Upper lobe of left lung (tissue), 4 donors: ENCODE results near the gene DNTTIP2.

ENCODE experiments used
- CTCF ChIP-seq, 6 experiments: fragments of 450-650 bp in 4 of 6; fragments of 200-600 bp in 2 of 6; sonication (generic) in 2 of 6; IDR thresholded peaks; one replicate each; pipeline ENCODE4 v1.5.1; 2016 to 2019; ENCODE audit warnings: antibody characterized with exemption in 6 of 6
- EP300 ChIP-seq, 4 donors: sonication (generic); formaldehyde crosslinking; IDR thresholded peaks; one replicate each; pipeline ENCODE4 v1.5.1; 2017; ENCODE audit warnings: antibody characterized with exemption in 4 of 4, control low read depth in 2 of 4
- POLR2A ChIP-seq, 4 donors: fragments of 450-650 bp; IDR thresholded peaks; one replicate each; pipeline ENCODE4 v1.5.1; 2016 to 2017; ENCODE audit warnings: antibody characterized with exemption in 4 of 4, mild to moderate bottlenecking in 2 of 4

- no peak for TF ChIP-seq CTCF (IDR thresholded peaks at IDR 0.05)
- no peak for TF ChIP-seq EP300 (IDR thresholded peaks at IDR 0.05)
- no peak for TF ChIP-seq POLR2A (IDR thresholded peaks at IDR 0.05)
Measured at GRCh38 chr1:93839753-93840152, 39.3 kb downstream of the DNTTIP2 start.
